Measurements from ENCODE around the gene FAM234A.
"Not testable (repeated sequence)": the region's sequence is repeated elsewhere in the genome, so short reads cannot be mapped to it uniquely, and the experiment has no call there.

Gene FAM234A

GRCh38 chr16:266258-267164, 31.9 kb downstream of the FAM234A start:
- no peak for DNase-seq

- not testable (repeated sequence) for DNase-seq
Measured at GRCh38 chr16:267562-267961, 32.9 kb downstream of the FAM234A start.

GRCh38 chr16:268141-269053, 33.8 kb downstream of the FAM234A start:
- no peak for DNase-seq

- no peak for DNase-seq
Measured at GRCh38 chr16:269061-269796, 34.6 kb downstream of the FAM234A start.

- no peak for DNase-seq
Measured at GRCh38 chr16:270381-271255, 36.0 kb downstream of the FAM234A start.

- DNase-seq = no peak
Measured at GRCh38 chr16:272633-273546, 38.3 kb downstream of the FAM234A start.

- no peak for DNase-seq
Measured at GRCh38 chr16:273547-274421, 39.2 kb downstream of the FAM234A start.

- peak; percentile 13 for DNase-seq
Measured at GRCh38 chr16:275041-275641, 40.5 kb downstream of the FAM234A start.

GRCh38 chr16:275786-276232, 41.2 kb downstream of the FAM234A start, which contains the start of gene RGS11:
RGS11 (minus strand) TSS chr16:275944; CDS start chr16:275911, 33 bp downstream.
- DNase-seq = no peak

GRCh38 chr16:276426-277077, 41.9 kb downstream of the FAM234A start:
- no peak for DNase-seq

GRCh38 chr16:278863-279366, 44.3 kb downstream of the FAM234A start:
- DNase-seq = peak; percentile 10

GRCh38 chr16:279531-279930, 44.9 kb downstream of the FAM234A start:
- DNase-seq = no peak

- DNase-seq = no peak
Measured at GRCh38 chr16:280005-280460, 45.4 kb downstream of the FAM234A start.

GRCh38 chr16:280552-280951, 45.9 kb downstream of the FAM234A start, which contains the start of gene ARHGDIG:
ARHGDIG (plus strand) TSS chr16:280591; CDS start chr16:280681, 90 bp downstream.
- no peak for DNase-seq

GRCh38 chr16:280991-281659, 46.5 kb downstream of the FAM234A start:
- DNase-seq = no peak

- DNase-seq = no peak
Measured at GRCh38 chr16:281660-282255, 47.1 kb downstream of the FAM234A start.

GRCh38 chr16:282491-282890, 47.9 kb downstream of the FAM234A start:
- DNase-seq = no peak
